Left kidney (tissue), 8 donors: Measurements from ENCODE around the gene PIN1. TPM values are rescaled to one million over a fixed set of nuclear protein-coding genes. Genes with fewer than 3 reads are reported as not detected.
"Not testable (repeated sequence)": the region's sequence is repeated elsewhere in the genome, so short reads cannot be mapped to it uniquely, and the experiment has no call there.

Experiments used
- DNase-seq: peaks from one replicate; pipeline ENCODE4 v3.0.0-alpha.2; 2013
- long read RNA-seq, 8 donors: transcript quantifications; one replicate each; lab custom pipeline, GENCODE V29; 2026
- polyA plus RNA-seq: library from polyadenylated mRNA; unstranded; fragments of 120-200 nt; gene quantifications from one replicate; pipeline ENCODE4 v1.2.1, GENCODE V29; 2013; ENCODE audit not compliant: insufficient read length

The PIN1 gene
- polyA plus RNA-seq = 44.6 TPM
- long read RNA-seq, donor 1, full-length matches to known transcripts = 45 of 45 reads
- long read RNA-seq, donor 1, partial matches to known transcripts = 0 of 45 reads
- long read RNA-seq, donor 1, other reads (novel, unspliced or antisense) = 0 of 45 reads
- long read RNA-seq, donor 2, full-length matches to known transcripts = 52 of 52 reads
- long read RNA-seq, donor 2, partial matches to known transcripts = 0 of 52 reads
- long read RNA-seq, donor 2, other reads (novel, unspliced or antisense) = 0 of 52 reads
- long read RNA-seq, donor 3, full-length matches to known transcripts = 45 of 45 reads
- long read RNA-seq, donor 3, partial matches to known transcripts = 0 of 45 reads
- long read RNA-seq, donor 3, other reads (novel, unspliced or antisense) = 0 of 45 reads
- long read RNA-seq, donor 4, partial matches to known transcripts = 0 of 3 reads
- long read RNA-seq, donor 4, other reads (novel, unspliced or antisense) = 0 of 3 reads
- long read RNA-seq, donor 5, full-length matches to known transcripts = 111 of 133 reads
- long read RNA-seq, donor 5, partial matches to known transcripts = 22 of 133 reads
- long read RNA-seq, donor 5, other reads (novel, unspliced or antisense) = 0 of 133 reads
- long read RNA-seq, donor 6, full-length matches to known transcripts = 67 of 67 reads
- long read RNA-seq, donor 6, partial matches to known transcripts = 0 of 67 reads
- long read RNA-seq, donor 6, other reads (novel, unspliced or antisense) = 0 of 67 reads
- long read RNA-seq, donor 7, full-length matches to known transcripts = 65 of 89 reads
- long read RNA-seq, donor 7, partial matches to known transcripts = 24 of 89 reads
- long read RNA-seq, donor 7, other reads (novel, unspliced or antisense) = 0 of 89 reads
- long read RNA-seq, donor 8, full-length matches to known transcripts = 38 of 46 reads
- long read RNA-seq, donor 8, partial matches to known transcripts = 8 of 46 reads
- long read RNA-seq, donor 8, other reads (novel, unspliced or antisense) = 0 of 46 reads

GRCh38 chr19:9834726-9835506 lies at the start of gene PIN1:
TSS of gene PIN1 (plus strand) at chr19:9835318. CDS start at chr19:9835345, 27 bp downstream.
- DNase-seq = peak; percentile 98

GRCh38 chr19:9785367-9786331 lies 49.5 kb upstream of the PIN1 start:
- DNase-seq = peak; percentile 97

DNA sequence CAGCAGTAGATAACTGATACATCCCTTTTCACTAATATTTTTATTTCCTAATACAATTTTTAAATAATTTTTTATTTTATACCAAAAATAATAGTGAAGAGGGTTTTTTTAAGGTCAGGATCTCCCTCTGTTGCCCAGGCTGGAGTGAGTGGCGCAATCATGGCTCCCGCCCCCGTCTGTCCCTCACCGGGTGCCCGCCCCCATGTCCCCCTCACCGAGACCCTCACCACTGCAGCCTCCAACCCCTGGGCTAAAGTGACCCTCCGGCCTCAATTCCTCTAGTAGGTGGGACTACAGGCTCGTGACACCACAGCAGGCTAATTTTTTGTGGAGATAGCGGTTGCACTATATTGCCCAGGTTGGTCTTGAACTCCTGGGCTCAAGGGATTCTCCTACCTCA lies 48.8 kb upstream of the PIN1 start:
- no peak for DNase-seq

GRCh38 chr19:9786819-9787218 lies 48.3 kb upstream of the PIN1 start:
- no peak for DNase-seq

DNA sequence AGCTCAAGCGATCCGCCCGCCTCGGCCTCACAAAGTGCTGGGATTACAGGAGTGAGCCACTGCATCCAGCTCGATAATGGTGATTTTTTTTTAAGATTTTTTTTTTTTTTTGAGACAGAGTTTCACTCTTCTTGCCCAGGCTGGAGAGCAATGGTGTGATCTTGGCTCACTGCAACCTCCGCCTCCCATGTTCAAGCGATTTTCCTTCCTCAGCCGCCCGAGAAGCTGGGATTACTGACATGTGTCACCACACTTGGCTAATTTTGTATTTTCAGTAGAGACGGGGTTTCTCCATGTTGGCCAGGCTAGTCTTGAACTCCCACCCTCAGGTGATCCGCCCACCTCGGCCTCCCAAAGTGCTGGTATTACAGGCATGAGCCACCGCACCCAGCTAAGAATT lies 46.5 kb upstream of the PIN1 start:
- DNase-seq = not testable (repeated sequence)

DNA sequence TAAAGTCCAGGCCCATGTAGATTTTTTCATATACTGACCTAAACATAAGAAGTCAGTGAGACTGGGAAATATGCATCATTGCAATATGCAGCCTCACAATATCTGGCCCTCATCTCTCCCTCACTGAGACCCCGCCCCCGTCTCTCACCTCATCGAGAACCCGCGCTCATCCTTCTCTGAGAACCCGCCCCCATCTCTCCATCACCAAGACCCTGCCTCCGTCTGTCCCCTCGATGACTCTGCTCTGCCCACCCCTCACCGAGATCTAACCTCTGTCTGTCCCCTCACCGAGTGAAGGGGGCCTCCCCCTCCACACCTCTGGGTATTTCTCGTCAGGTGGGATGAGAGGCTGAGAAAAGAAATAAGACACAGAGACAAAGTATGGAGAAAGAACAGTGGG lies 46.1 kb upstream of the PIN1 start:
- no peak for DNase-seq

GRCh38 chr19:9789579-9789978 lies 45.5 kb upstream of the PIN1 start:
- not testable (repeated sequence) for DNase-seq

- not testable (repeated sequence) for DNase-seq
Observed at GRCh38 chr19:9791073-9791367, 44.1 kb upstream of the PIN1 start.

DNA sequence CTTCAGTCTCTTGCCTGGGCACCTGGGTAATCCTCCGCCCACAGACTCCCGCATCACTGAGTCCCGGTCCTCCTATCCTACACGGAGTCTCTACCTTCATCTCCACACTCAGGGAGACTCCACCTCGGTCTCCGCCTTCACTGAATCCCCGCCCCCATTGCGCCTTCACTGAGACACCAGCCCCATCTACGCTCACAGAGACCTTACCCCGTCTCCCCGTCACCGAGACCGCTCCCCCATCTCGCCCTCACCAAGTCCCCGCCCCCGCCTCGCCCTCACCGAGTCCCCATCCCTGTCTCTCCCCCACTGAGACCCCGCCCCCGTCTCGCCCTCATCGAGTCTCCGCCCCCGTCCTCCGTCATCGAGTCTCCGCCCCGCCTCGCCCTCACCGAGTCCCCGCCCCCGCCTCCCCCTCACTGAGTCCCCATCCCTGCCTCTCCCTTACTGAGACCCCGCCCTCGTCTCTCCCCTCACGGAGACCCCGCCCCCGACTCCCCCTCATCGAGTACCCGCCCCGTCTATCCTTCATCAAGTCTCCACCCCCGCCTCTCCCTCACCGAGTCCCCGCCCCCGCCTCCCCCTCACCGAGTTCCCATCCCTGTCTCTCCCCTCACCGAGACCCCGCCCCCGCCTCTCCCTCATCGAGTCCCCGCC lies 43.4 kb upstream of the PIN1 start:
- peak; percentile 94 for DNase-seq

- peak; percentile 97 for DNase-seq
Observed at GRCh38 chr19:9792206-9793070, 42.7 kb upstream of the PIN1 start.

DNA sequence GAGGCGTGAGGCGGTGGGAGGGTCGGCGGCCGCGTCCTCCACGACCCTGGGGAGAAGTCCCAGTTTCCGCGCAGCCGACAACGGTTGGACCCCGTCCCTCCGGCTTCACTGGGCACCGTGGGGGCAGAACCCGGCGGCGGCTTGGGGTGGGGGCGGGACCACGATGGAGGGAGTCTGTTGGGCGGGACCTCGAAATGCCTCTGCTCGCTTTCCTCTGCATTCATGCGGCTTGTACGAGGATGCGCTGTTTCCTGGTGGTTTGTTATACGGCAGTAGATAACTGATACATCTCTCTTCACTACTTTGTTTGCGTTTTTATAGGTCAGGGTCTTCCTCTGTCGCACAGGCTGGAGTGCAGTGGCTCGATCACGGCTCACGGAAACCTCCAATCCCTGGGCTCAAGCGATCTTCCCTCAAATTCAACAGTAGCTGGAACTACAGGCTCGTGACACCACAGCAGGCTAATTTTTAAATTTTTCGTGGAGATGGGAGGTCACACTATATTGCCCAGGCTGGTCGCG lies 42.0 kb upstream of the PIN1 start:
- DNase-seq = no peak

- peak; percentile 87 for DNase-seq
Observed at GRCh38 chr19:9796113-9796773, 38.9 kb upstream of the PIN1 start.

GRCh38 chr19:9797871-9798270 lies 37.2 kb upstream of the PIN1 start:
- no peak for DNase-seq

DNA sequence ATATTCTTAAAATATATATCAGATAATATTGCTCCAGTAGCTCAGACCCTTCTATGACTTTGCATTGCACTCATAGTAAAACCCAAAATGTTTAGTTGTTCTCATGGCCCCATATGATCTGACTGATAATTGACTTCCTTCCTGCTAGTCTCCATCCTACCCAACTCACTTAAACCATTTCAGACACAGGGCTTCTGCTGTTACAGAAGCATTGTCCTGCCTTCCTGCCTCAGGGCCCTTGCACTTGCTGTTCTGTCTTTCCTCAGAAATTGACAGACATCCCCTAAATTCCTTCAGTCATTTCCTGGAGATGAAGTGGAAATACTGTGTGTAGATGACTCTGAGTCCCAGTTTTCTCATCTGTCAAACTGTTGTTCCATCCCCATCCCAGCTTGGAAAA lies 36.0 kb upstream of the PIN1 start:
- no peak for DNase-seq

DNA sequence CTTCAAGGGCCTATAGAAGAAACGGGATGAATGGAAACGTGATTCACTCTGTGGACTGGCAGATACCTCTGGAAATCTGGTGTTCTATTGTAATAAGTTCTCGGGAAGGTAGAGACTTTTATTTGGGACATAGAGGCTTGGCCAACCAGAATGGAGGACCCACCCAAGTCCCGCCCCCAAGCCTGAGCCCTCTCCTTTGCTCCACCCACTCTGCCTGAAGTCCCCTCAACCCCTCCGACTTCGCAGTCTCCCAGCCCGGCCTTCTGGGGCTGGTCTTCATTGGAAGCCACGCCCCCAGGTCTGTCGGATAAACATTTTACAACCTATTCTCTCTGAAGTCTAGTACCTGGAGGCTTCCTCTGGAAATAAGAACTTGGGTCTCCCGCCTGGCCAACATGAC lies 33.1 kb upstream of the PIN1 start:
- no peak for DNase-seq

- no peak for DNase-seq
Observed at GRCh38 chr19:9806803-9807202, 28.3 kb upstream of the PIN1 start.

- DNase-seq = no peak
Observed at GRCh38 chr19:9808855-9809824, 26.0 kb upstream of the PIN1 start.
